ENCODE measurements around the gene ZRANB1. TPM values are rescaled to one million over a fixed set of nuclear protein-coding genes. Genes with fewer than 3 reads are reported as not detected.

The ZRANB1 gene
- total RNA-seq, 4 donors from 2014 or later, result 8.4 to 24.0 (median 16.8) TPM

DNA sequence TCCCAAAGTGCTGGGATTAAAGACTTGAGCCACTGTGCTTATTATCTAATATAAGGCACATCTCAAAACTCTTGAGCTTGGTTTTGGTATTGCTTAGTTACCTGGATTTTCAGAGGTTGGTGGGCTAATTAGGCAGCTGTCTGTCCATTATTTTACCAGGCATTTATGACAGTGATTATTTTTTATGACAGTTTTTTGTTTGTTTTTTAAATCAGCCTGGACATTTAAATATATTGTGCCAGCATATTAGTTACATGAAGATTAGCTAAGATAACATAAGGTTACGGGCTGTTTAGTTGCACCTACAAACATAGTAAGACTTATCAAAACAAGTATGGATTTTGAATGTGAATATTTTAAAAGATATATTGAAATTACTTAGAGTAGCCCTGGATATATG is 2.6 kb upstream of the ZRANB1 start:
- no peaks in the 10 kb centered on the region for H3K9me3 ChIP-seq
- H3K4me1 ChIP-seq, result peaks cover 12 to 36% (median 21%) of the 10 kb centered on the region in 4 donors
- intact Hi-C loops (cut with DNase I; ENCODE audit: low total_unique reads), result no loop called here
- no peak overlapping the region for H3K4me3 ChIP-seq
- no peaks in the 10 kb centered on the region for H3K27me3 ChIP-seq
- TF ChIP-seq POLR2AphosphoS5 (IDR thresholded peaks at IDR 0.05) (no peak), EP300 (IDR thresholded peaks at IDR 0.05; ENCODE audit: low read depth) (no peak), POLR2A (IDR thresholded peaks at IDR 0.05) (no peak)
- TF ChIP-seq, protein P1, sequence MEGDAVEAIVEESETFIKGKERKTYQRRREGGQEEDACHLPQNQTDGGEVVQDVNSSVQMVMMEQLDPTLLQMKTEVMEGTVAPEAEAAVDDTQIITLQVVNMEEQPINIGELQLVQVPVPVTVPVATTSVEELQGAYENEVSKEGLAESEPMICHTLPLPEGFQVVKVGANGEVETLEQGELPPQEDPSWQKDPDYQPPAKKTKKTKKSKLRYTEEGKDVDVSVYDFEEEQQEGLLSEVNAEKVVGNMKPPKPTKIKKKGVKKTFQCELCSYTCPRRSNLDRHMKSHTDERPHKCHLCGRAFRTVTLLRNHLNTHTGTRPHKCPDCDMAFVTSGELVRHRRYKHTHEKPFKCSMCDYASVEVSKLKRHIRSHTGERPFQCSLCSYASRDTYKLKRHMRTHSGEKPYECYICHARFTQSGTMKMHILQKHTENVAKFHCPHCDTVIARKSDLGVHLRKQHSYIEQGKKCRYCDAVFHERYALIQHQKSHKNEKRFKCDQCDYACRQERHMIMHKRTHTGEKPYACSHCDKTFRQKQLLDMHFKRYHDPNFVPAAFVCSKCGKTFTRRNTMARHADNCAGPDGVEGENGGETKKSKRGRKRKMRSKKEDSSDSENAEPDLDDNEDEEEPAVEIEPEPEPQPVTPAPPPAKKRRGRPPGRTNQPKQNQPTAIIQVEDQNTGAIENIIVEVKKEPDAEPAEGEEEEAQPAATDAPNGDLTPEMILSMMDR (IDR thresholded peaks at IDR 0.05), result no peak
- no peak overlapping the region for H3K27ac ChIP-seq
- 76 to 79% methylated on average over 1 of the region's 1 CpG for whole genome bisulfite sequencing, 2 donors (ENCODE audit: low coverage in 1 of 2)
- in situ Hi-C loops (cut with MboI; ENCODE audit: low pct_ligation_motif_present in 1 of 4, low pct_unique_long_range_greater_than_20kb in 1 of 4, low sequenced_read_pairs in 3 of 4), result no loop called here
- DNase-seq, result no peak
- no peaks in the 10 kb centered on the region for H3K36me3 ChIP-seq

DNA sequence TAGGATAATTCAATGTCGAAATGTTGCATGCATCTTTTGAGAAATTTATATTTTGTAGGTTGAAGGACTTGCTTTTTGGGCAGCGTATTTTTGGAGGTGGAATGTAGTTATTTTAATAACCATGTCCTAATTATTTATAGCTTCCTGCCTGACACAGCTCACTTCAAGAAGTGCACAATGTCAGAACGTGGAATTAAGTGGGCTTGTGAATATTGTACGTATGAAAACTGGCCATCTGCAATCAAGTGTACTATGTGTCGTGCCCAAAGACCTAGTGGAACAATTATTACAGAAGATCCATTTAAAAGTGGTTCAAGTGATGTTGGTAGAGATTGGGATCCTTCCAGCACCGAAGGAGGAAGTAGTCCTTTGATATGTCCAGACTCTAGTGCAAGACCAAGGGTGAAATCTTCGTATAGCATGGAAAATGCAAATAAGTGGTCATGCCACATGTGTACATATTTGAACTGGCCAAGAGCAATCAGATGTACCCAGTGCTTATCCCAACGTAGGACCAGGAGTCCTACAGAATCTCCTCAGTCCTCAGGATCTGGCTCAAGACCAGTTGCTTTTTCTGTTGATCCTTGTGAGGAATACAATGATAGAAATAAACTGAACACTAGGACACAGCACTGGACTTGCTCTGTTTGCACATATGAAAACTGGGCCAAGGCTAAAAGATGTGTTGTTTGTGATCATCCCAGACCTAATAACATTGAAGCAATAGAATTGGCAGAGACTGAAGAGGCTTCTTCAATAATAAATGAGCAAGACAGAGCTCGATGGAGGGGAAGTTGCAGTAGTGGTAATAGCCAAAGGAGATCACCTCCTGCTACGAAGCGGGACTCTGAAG is 620 bp downstream of the ZRANB1 start:
- DNase-seq, result no peak
- peak overlapping the region in 3 of 4 donors; percentile 42 to 52 (median 42) for H3K27ac ChIP-seq
- intact Hi-C loops (cut with DNase I; ENCODE audit: low total_unique reads) (no loop called here), in situ Hi-C loops (cut with MboI; ENCODE audit: low pct_ligation_motif_present in 1 of 4, low pct_unique_long_range_greater_than_20kb in 1 of 4, low sequenced_read_pairs in 3 of 4) (no loop called here)
- H3K36me3 ChIP-seq, result no peaks in the 10 kb centered on the region
- TF ChIP-seq, protein P1 (IDR thresholded peaks at IDR 0.05), result no peak
- TF ChIP-seq EP300 (IDR thresholded peaks at IDR 0.05; ENCODE audit: low read depth) (no peak), POLR2A (IDR thresholded peaks at IDR 0.05) (no peak), POLR2AphosphoS5 (IDR thresholded peaks at IDR 0.05) (no peak)
- no peak overlapping the region for H3K4me3 ChIP-seq
- H3K4me1 ChIP-seq, result peaks cover 12 to 60% (median 30%) of the 10 kb centered on the region in 4 donors
- 67 to 70% methylated on average over 8 to 11 of the region's 11 CpGs for WGBS, 2 donors (ENCODE audit: low coverage in 1 of 2)
- no peaks in the 10 kb centered on the region for H3K27me3 ChIP-seq
- H3K9me3 ChIP-seq, result no peaks in the 10 kb centered on the region

DNA sequence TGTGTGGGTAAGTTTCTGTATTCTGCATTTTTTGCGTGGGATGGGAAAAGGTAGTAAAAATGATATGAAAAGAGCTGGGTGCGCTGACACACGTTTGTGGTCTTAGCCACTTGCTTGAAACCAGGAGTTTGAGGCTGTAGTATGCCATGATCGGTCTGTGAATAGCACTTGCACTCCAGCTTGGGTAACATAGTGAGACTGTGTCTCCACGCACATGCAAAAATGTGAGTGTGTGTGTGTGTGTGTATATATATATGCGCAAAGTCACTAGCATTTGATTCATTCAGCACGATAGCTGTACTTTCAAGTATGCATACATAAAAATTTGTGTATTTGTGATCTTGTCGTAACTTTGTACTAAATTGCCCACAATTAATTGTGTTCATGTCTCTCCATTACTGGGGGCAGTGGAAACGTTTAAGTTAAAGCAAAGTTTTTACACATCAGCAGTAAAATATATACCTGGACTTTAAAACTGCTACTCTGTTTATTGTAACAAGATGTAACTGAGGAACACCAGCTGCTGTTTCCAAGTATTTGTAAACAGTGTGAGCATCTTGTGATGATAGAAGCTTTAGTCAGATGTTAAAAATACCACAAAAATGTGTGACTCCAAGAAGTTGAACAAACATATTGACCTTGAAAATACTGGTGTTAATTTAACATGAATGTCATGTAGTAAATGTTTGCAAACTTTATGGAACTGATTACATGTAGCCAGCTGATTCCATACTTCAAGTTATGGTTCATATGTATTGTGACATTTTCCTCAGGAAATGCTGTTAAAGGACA is 1.6 kb downstream of the ZRANB1 start:
- intact Hi-C loops (cut with DNase I; ENCODE audit: low total_unique reads) (no loop called here), in situ Hi-C loops (cut with MboI; ENCODE audit: low pct_ligation_motif_present in 1 of 4, low pct_unique_long_range_greater_than_20kb in 1 of 4, low sequenced_read_pairs in 3 of 4) (no loop called here)
- TF ChIP-seq POLR2AphosphoS5 (IDR thresholded peaks at IDR 0.05), result peak in 2 of 3 donors; percentile 61 to 62
- TF ChIP-seq POLR2A (IDR thresholded peaks at IDR 0.05), result no peak
- no peak for TF ChIP-seq EP300 (IDR thresholded peaks at IDR 0.05; ENCODE audit: low read depth)
- TF ChIP-seq, protein P1 (IDR thresholded peaks at IDR 0.05), result no peak
- no peaks in the 10 kb centered on the region for H3K27me3 ChIP-seq
- peaks cover 12 to 60% (median 30%) of the 10 kb centered on the region in 4 donors for H3K4me1 ChIP-seq
- no peaks in the 10 kb centered on the region for H3K36me3 ChIP-seq
- WGBS, 2 donors (ENCODE audit: low coverage in 1 of 2), result 67 to 74% methylated on average over 9 of the region's 9 CpGs
- H3K4me3 ChIP-seq, result no peak overlapping the region
- peak overlapping the region; percentile 0 to 52 (median 42) for H3K27ac ChIP-seq
- H3K9me3 ChIP-seq, result no peaks in the 10 kb centered on the region
- no peak for DNase-seq

DNA sequence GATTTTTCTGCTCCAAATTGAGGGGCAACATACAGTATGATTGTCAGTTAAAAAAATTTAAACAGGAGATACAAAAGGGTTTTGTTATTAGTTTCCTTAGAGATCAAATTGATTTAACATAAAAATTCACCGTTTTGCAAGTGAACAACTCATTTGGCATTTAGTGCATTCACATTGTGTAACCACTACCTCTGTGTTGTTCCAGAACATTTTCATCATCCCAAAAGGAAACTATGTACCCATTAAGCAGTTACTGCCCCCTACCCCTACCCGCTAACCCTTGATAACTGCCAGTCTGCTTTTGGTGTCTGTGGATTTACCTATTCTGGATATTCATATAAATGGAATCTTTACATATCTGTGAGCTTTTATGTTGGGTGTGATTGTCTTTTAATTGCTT is 3.1 kb downstream of the ZRANB1 start:
- no peaks in the 10 kb centered on the region for H3K36me3 ChIP-seq
- no peaks in the 10 kb centered on the region for H3K27me3 ChIP-seq
- in situ Hi-C loops (cut with MboI; ENCODE audit: low pct_ligation_motif_present in 1 of 4, low pct_unique_long_range_greater_than_20kb in 1 of 4, low sequenced_read_pairs in 3 of 4) (no loop called here), intact Hi-C loops (cut with DNase I; ENCODE audit: low total_unique reads) (no loop called here)
- H3K4me3 ChIP-seq, result no peak overlapping the region
- H3K27ac ChIP-seq, result peak overlapping the region in 3 of 4 donors; percentile 38 to 42 (median 41)
- peaks cover 12 to 55% (median 26%) of the 10 kb centered on the region in 4 donors for H3K4me1 ChIP-seq
- WGBS, 2 donors (ENCODE audit: low coverage in 1 of 2), result 79% methylated on average over 2 of the region's 2 CpGs
- H3K9me3 ChIP-seq, result no peaks in the 10 kb centered on the region
- TF ChIP-seq POLR2AphosphoS5 (IDR thresholded peaks at IDR 0.05) (peak in 1 of 3 donors; percentile 40), EP300 (IDR thresholded peaks at IDR 0.05; ENCODE audit: low read depth) (no peak)
- DNase-seq, result no peak

Data from transverse colon (tissue), 4 donors.